OCI-LY3 (cell line): ENCODE data around the gene ACTG1.

Experiments
- EZH2phosphoT487 ChIP-seq: fragments of 200-600 bp; shearing (Covaris generic); IDR thresholded peaks from 2 replicates; pipeline ENCODE4 v1.6.1; 2018; ENCODE audit warnings: antibody characterized with exemption, mixed run types, low read depth
- TF ChIP-seq, protein P1 (sequence below): fragments of 200-600, 300-600 bp; sonication (generic); IDR thresholded peaks from 2 replicates; pipeline ENCODE4 v1.5.1; 2014; ENCODE audit warnings: antibody characterized with exemption, low read length, low read depth

DNA sequence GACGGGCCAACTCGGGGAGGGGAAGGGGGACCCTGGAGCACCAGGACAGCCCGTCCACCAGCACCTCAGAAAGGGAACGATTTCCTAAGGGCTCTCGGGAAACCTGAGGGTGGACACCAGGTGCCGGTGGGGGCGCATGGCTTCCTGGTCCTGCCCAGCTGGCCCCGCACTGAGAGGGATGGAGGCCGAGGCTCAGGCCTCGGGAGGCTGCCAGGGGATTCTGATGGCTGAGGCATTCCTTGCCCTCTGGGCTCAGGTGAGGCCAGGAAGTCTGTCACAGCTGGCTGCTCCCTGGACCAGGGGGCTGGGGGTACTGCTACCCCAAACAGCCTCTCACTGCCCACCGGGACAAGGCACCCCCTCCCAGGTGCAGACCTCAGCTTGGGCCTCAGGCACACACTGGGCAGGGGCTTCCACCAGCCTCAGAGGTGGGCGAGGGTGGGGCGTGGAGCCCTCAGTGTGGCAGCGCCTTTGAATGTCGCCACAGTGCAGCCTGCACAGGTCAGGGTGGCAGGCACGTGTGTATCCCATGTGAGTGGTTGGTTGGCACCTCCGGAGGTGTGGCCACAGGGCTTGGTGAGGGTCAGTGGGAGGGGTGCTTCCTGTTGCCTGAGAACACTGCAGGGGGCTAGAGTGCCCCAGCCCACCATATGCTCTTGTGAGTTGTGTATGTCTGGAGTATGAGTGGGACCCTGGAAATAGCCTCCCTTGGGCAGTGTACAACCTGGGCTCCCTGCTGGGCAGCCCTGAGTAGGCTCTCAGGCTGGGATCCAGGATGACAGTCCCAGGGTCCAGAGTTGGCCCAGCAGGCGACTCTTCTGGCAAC is 11.7 kb upstream of the ACTG1 start:
- TF ChIP-seq, protein P1, sequence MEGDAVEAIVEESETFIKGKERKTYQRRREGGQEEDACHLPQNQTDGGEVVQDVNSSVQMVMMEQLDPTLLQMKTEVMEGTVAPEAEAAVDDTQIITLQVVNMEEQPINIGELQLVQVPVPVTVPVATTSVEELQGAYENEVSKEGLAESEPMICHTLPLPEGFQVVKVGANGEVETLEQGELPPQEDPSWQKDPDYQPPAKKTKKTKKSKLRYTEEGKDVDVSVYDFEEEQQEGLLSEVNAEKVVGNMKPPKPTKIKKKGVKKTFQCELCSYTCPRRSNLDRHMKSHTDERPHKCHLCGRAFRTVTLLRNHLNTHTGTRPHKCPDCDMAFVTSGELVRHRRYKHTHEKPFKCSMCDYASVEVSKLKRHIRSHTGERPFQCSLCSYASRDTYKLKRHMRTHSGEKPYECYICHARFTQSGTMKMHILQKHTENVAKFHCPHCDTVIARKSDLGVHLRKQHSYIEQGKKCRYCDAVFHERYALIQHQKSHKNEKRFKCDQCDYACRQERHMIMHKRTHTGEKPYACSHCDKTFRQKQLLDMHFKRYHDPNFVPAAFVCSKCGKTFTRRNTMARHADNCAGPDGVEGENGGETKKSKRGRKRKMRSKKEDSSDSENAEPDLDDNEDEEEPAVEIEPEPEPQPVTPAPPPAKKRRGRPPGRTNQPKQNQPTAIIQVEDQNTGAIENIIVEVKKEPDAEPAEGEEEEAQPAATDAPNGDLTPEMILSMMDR, result no peak
- no peak for TF ChIP-seq EZH2phosphoT487
